HepG2 (cell line): ENCODE results near the gene GPR107. TPM values are rescaled to one million over a fixed set of nuclear protein-coding genes. Genes with fewer than 3 reads are reported as not detected.

Source experiments
- ATF7-NPFF ChIP-seq: sonication (generic); formaldehyde crosslinking; IDR thresholded peaks from 2 replicates; pipeline ENCODE4 v1.8.1; 2023; ENCODE audit warnings: mild to moderate bottlenecking, low read depth, missing genetic modification reagents, moderate library complexity
- DDIT3 ChIP-seq: sonication (generic); formaldehyde crosslinking; IDR thresholded peaks from 2 replicates; pipeline ENCODE4 v1.4.0; 2020; ENCODE audit warnings: mild to moderate bottlenecking, missing genetic modification reagents
- DMAP1 ChIP-seq: IDR thresholded peaks from 2 replicates; pipeline ENCODE4 v1.6.1; 2016
- EP300 ChIP-seq, 3 experiments: sonication (generic) in 1 of 3; formaldehyde crosslinking in 1 of 3; IDR thresholded peaks; 2 replicates each; pipeline versions ENCODE4 v1.5.1 to v1.6.1; 2011 to 2020; ENCODE audit warnings: low read depth in 2 of 3, low read length in 2 of 3, borderline replicate concordance in 1 of 3, improper control_type of control experiment in 1 of 3, mild to moderate bottlenecking in 1 of 3, missing genetic modification reagents in 1 of 3, moderate library complexity in 1 of 3
- MED1 ChIP-seq: sonication (generic); formaldehyde crosslinking; IDR thresholded peaks from 2 replicates; pipeline ENCODE4 v1.4.0; 2020; ENCODE audit warnings: missing genetic modification reagents
- MED8 ChIP-seq: sonication (generic); formaldehyde crosslinking; IDR thresholded peaks from 2 replicates; pipeline ENCODE4 v1.8.1; 2023; ENCODE audit warnings: mild to moderate bottlenecking, missing genetic modification reagents; ENCODE audit not compliant: insufficient replicate concordance
- NFIC ChIP-seq: IDR thresholded peaks from 2 replicates; pipeline ENCODE4 v1.6.1; 2012; ENCODE audit warnings: mild to moderate bottlenecking, low read length, inconsistent platforms
- PLSCR1 ChIP-seq: sonication (generic); formaldehyde crosslinking; IDR thresholded peaks from 2 replicates; pipeline ENCODE4 v1.5.0; 2020; ENCODE audit warnings: missing genetic modification reagents, mild to moderate bottlenecking, borderline replicate concordance
- SNAPC5 ChIP-seq: sonication (generic); formaldehyde crosslinking; IDR thresholded peaks from 2 replicates; pipeline ENCODE4 v1.8.1; 2023; ENCODE audit warnings: mild to moderate bottlenecking, missing genetic modification reagents, borderline replicate concordance
- STAT6 ChIP-seq: sonication (generic); formaldehyde crosslinking; IDR thresholded peaks from 2 replicates; pipeline ENCODE4 v1.4.0; 2020; ENCODE audit warnings: missing genetic modification reagents, mild to moderate bottlenecking, borderline replicate concordance
- ZBTB43 ChIP-seq: sonication (generic); formaldehyde crosslinking; conservative IDR thresholded peaks from 2 replicates; pipeline ENCODE4 v1.4.0; 2020; ENCODE audit warnings: missing genetic modification reagents
- ZNF142 ChIP-seq: sonication (generic); formaldehyde crosslinking; IDR thresholded peaks from 2 replicates; pipeline ENCODE4 v1.4.0; 2020; ENCODE audit warnings: missing genetic modification reagents
- ZNF329 ChIP-seq: sonication (generic); formaldehyde crosslinking; IDR thresholded peaks from 2 replicates; pipeline ENCODE4 v1.9.0; 2021; ENCODE audit warnings: low read depth, mild to moderate bottlenecking, missing genetic modification reagents
- ZNF879 ChIP-seq: sonication (generic); formaldehyde crosslinking; IDR thresholded peaks from 2 replicates; pipeline ENCODE4 v1.8.1; 2023; ENCODE audit warnings: missing genetic modification reagents
- ZNF891 ChIP-seq: sonication (generic); formaldehyde crosslinking; IDR thresholded peaks from 2 replicates; pipeline ENCODE4 v1.5.0; 2020; ENCODE audit warnings: mild to moderate bottlenecking, missing genetic modification reagents
- polyA plus RNA-seq, 8 experiments: library from polyadenylated mRNA; depleted of rRNA in 3 of 8; stranded (reverse) in 7 of 8; unstranded in 1 of 8; fragments of >200 nt; fragmentation: Illumina TruSeq in 4 of 8; extraction: Trizol in 4 of 8; gene quantifications; 2 replicates each; pipeline versions ENCODE4 v1.2.1 to v1.2.3, GENCODE V29; 2011 to 2016; ENCODE audit warnings: low read depth in 4 of 8, missing spikeins in 1 of 8, mixed read lengths in 1 of 8; ENCODE audit not compliant: insufficient read depth in 1 of 8
- total RNA-seq, 5 experiments: library from RNA; depleted of rRNA; stranded (reverse); fragments of >200 nt; fragmentation: Illumina TruSeq; extraction: Trizol; gene quantifications; 2 replicates each; pipeline ENCODE4 v1.2.3, GENCODE V29; 2016; ENCODE audit warnings: low read depth in 1 of 5

Gene GPR107
- total and polyA plus RNA-seq, 2 of the 13 experiments (the other 11 are each of a cell fraction or from before 2014, with no cell fraction given) = 22.5 to 24.4 TPM

- TF ChIP-seq STAT6 (CRISPR knock-in tag) (peak; percentile 75; the same call in 1 of the 2 replicates), NFIC (no peak), ZNF879 (peak; percentile 80; the same call in 1 of the 2 replicates), ATF7-NPFF (CRISPR knock-in tag) (peak; percentile 40; the same call in 1 of the 2 replicates), DDIT3 (CRISPR knock-in tag) (no peak), SNAPC5 (no peak), MED8 (CRISPR knock-in tag) (no peak), ZNF891 (peak; percentile 92), ZNF329 (CRISPR knock-in tag) (0 out of 2 replicates have a peak, but pooled peaks have one; percentile 26), ZNF142 (CRISPR knock-in tag) (peak; percentile 96), EP300 (IDR thresholded peaks at IDR 0.05; ENCODE audit: low read depth in 2 of 2, low read length in 2 of 2) (no peak), EP300 (CRISPR knock-in tag; IDR thresholded peaks at IDR 0.05; ENCODE audit: borderline replicate concordance) (0 out of 2 replicates have a peak, but pooled peaks have one; percentile 24), PLSCR1 (CRISPR knock-in tag) (no peak), DMAP1 (CRISPR knock-in tag) (peak; percentile 66; the same call in 1 of the 2 replicates), ZBTB43 (CRISPR knock-in tag) (no peak; the same call in 1 of the 2 replicates), MED1 (CRISPR knock-in tag) (peak; percentile 58; the same call in 1 of the 2 replicates)
Measured at GRCh38 chr9:130043654-130044623, 9.8 kb upstream of the GPR107 start (continued).
